Measurements from ENCODE around the gene CCDC106. TPM values are rescaled to one million over a fixed set of nuclear protein-coding genes. Genes with fewer than 3 reads are reported as not detected.

Gene CCDC106
- total and polyA plus RNA-seq, 2 of the 4 experiments (the other 2 are of a cell fraction) = 2.3 to 13.6 TPM

- no peak for TF ChIP-seq MAFK (IDR thresholded peaks at IDR 0.05; ENCODE audit: low read depth, low read length)
- no peak for TF ChIP-seq RFX5 (IDR thresholded peaks at IDR 0.05; ENCODE audit: low read depth, low read length)
Observed at GRCh38 chr19:55649268-55650125, 1.5 kb downstream of the CCDC106 start (continued).

DNA sequence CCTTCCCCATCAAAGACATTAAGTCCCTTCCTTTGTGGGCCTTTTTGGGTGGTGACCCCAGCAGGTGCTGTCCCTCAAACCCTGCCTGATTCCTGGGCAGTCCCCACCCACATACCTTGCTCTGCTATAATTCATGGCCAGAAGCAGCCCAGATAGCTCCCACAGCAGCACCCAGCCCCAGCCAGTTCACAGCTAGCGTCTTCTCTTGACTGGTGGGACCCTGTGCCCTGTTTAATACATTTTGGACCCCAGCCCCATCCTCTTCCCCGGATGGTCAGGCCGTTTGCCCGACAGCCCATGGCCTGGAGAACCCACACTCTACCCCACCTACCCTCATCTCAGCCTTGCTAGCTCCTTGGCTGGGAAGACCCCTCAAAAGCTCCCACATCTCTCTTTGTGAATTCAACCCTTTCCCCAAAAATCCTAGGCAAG is 2.1 kb downstream of the CCDC106 start:
- H3K9ac ChIP-seq (ENCODE audit: low read depth, low read length) = no peak overlapping the region
- DNase-seq (no peak), ATAC-seq (ENCODE audit: low read depth) (no peak)
- peaks cover 5% of the 10 kb centered on the region for H3K4me1 ChIP-seq (ENCODE audit: control insufficient read depth, insufficient read depth, low read length)
- in situ Hi-C loops (cut with MboI; ENCODE audit: low sequenced_read_pairs) = loop anchor here (25.0 kb wide), 2 partner anchors 1188 to 1513 kb away; partner anchors contain the start of genes CDC42EP5, CNOT3 and LENG9
- no peak overlapping the region for H2BK20ac ChIP-seq (ENCODE audit: low read depth, low read length)
- H3K79me1 ChIP-seq (ENCODE audit: low read depth in 1 of 2, low read length in 2 of 2) = peaks cover 18 to 32% of the 10 kb centered on the region in 2 experiments
- H3K27me3 ChIP-seq (ENCODE audit: control insufficient read depth, insufficient read depth, low read length) = no peaks in the 10 kb centered on the region
- no peak overlapping the region for H2BK120ac ChIP-seq (ENCODE audit: low read depth, low read length)
- H3K23ac ChIP-seq (ENCODE audit: low read depth, low read length) = no peak overlapping the region
- H3K4me3 ChIP-seq (ENCODE audit: insufficient read depth, low read depth, low read length) = no peak overlapping the region
- H3K4ac ChIP-seq (ENCODE audit: low read depth, low read length) = no peak overlapping the region
- no peak overlapping the region for H4K5ac ChIP-seq (ENCODE audit: low read depth, low read length)
- H3K9me1 ChIP-seq (ENCODE audit: insufficient read depth, low read length) = no peaks in the 10 kb centered on the region
- 100% methylated on average over 1 of the region's 4 CpGs; no CpG with 5 or more reads in 1 of the 2 experiments for WGBS, 2 experiments (ENCODE audit: extremely low coverage in 2 of 2, insufficient read length in 1 of 2)
- ChIA-PET POLR2A (ENCODE audit: unreplicated experiment) (no interaction called here), CTCF (no interaction called here)
- no peak overlapping the region for H4K91ac ChIP-seq (ENCODE audit: insufficient read depth, low read depth, low read length)
- peaks cover 7% of the 10 kb centered on the region for H4K20me1 ChIP-seq (ENCODE audit: insufficient read depth, low read length)
- no peak overlapping the region for H3K27ac ChIP-seq (ENCODE audit: insufficient read depth, low read length)
- H3K18ac ChIP-seq (ENCODE audit: low read depth, low read length) = no peak overlapping the region
- dilution Hi-C loops (cut with HindIII; ENCODE audit: low sequenced_read_pairs, unreplicated experiment) = no loop called here
- no TSS peak for BruUV-seq (replicated peaks)
- H3K4me2 ChIP-seq (ENCODE audit: low read depth, low read length) = no peak overlapping the region
- intact Hi-C loops (cut with micrococcal nuclease) = no loop called here
- no peak overlapping the region for H3K14ac ChIP-seq (replicated peaks; ENCODE audit: low read depth, low read length)
- no peak overlapping the region for H3K56ac ChIP-seq (ENCODE audit: extremely low read depth, insufficient read depth, low read length)
- H3K9me3 ChIP-seq (ENCODE audit: control insufficient read depth, insufficient read depth, low read length) = no peaks in the 10 kb centered on the region
- H2AK5ac ChIP-seq (ENCODE audit: low read depth, low read length) = no peak overlapping the region
- no peak overlapping the region for H2BK5ac ChIP-seq (ENCODE audit: low read depth, low read length, poor library complexity, severe bottlenecking)
- no peak overlapping the region for H2AK9ac ChIP-seq (replicated peaks; ENCODE audit: low read depth, low read length, poor library complexity)
- H2BK15ac ChIP-seq (ENCODE audit: low read depth, low read length) = no peak overlapping the region
- H3K36me3 ChIP-seq (ENCODE audit: control insufficient read depth, insufficient read depth, low read length) = peaks cover 13% of the 10 kb centered on the region
- H2AFZ ChIP-seq (replicated peaks; ENCODE audit: low read length, poor library complexity) = no peak overlapping the region
- H4K8ac ChIP-seq (ENCODE audit: low read depth in 2 of 2, low read length in 2 of 2) = no peak overlapping the region
- TF ChIP-seq BHLHE40 (IDR thresholded peaks at IDR 0.05; ENCODE audit: low read depth, low read length) (no peak), FOS (IDR thresholded peaks at IDR 0.05; ENCODE audit: low read depth, low read length) (no peak), MXI1 (IDR thresholded peaks at IDR 0.05; ENCODE audit: borderline replicate concordance, low read depth, low read length) (no peak), ELK1 (IDR thresholded peaks at IDR 0.05; ENCODE audit: borderline replicate concordance, low read depth, low read length) (no peak), RAD21 (IDR thresholded peaks at IDR 0.05; ENCODE audit: low read length) (no peak), RFX5 (IDR thresholded peaks at IDR 0.05; ENCODE audit: low read depth, low read length) (no peak), MAZ (IDR thresholded peaks at IDR 0.05; ENCODE audit: borderline replicate concordance, low read depth, low read length) (no peak), RCOR1 (IDR thresholded peaks at IDR 0.05; ENCODE audit: insufficient replicate concordance, low read length) (no peak), POLR2A (IDR thresholded peaks at IDR 0.05; ENCODE audit: low read depth, low read length) (no peak), CEBPB (IDR thresholded peaks at IDR 0.05; ENCODE audit: low read depth, low read length) (no peak)
- TF ChIP-seq, protein P1, sequence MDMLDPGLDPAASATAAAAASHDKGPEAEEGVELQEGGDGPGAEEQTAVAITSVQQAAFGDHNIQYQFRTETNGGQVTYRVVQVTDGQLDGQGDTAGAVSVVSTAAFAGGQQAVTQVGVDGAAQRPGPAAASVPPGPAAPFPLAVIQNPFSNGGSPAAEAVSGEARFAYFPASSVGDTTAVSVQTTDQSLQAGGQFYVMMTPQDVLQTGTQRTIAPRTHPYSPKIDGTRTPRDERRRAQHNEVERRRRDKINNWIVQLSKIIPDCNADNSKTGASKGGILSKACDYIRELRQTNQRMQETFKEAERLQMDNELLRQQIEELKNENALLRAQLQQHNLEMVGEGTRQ (IDR thresholded peaks at IDR 0.05; ENCODE audit: low read depth, low read length) = no peak

Data from IMR-90 (cell line).